Left ventricle myocardium superior (tissue), 1 donor: ENCODE results near the gene NDRG3. TPM values are rescaled to one million over a fixed set of nuclear protein-coding genes. Genes with fewer than 3 reads are reported as not detected.
"Not testable (repeated sequence)": the region's sequence is repeated elsewhere in the genome, so short reads cannot be mapped to it uniquely, and the experiment has no call there.

ENCODE experiments used
- ATAC-seq: fragments of 200-7000 bp; cut with Tn5 transposase; one replicate; pipeline ENCODE4 v1.9.1; 2020; ENCODE audit warnings: mild to moderate bottlenecking, moderate library complexity
- DNase-seq: peaks from one replicate; pipeline ENCODE4 v3.0.0-alpha.2; 2020
- intact Hi-C: fragments of 100-400 bp; cut with micrococcal nuclease; formaldehyde crosslinking; loops from one replicate; pipeline ENCODE4 v1.11.0; 2022
- total RNA-seq: library from RNA; stranded (reverse); fragmentation: NEBNext Ultra II Directional; extraction: Animal tissue kit (Norgen Biotek cat#: 25700); gene quantifications from one replicate; pipeline ENCODE4 v1.2.1, GENCODE V29; 2021
- donor health status: DM: no; HTN: yes; CAD: no; lungs with severe emphysema.

Gene NDRG3
- total RNA-seq, 1 donor from 2014 or later, result 35.7 TPM

- intact Hi-C loops, result no loop called here
- no peak for DNase-seq
- ATAC-seq, result no peak
Observed at GRCh38 chr20:36654506-36654905, 91.4 kb downstream of the NDRG3 start.

GRCh38 chr20:36653456-36653855, 92.4 kb downstream of the NDRG3 start:
- DNase-seq, result no peak
- no peak for ATAC-seq
- intact Hi-C loops, result no loop called here

- DNase-seq, result no peak
- no peak for ATAC-seq
Observed at GRCh38 chr20:36647196-36648121, 98.4 kb downstream of the NDRG3 start.

GRCh38 chr20:36646678-36647077, 99.2 kb downstream of the NDRG3 start:
- ATAC-seq (no peak), DNase-seq (no peak)
- intact Hi-C loops, result no loop called here

More at GRCh38 chr20:36647196-36648121, 98.4 kb downstream of the NDRG3 start:
- intact Hi-C loops, result no loop called here

- intact Hi-C loops, result no loop called here
- ATAC-seq (no peak), DNase-seq (no peak)
Observed at GRCh38 chr20:36645998-36646397, 99.9 kb downstream of the NDRG3 start, which contains the start of gene SLA2. SLA2 (minus strand) TSS chr20:36646196; CDS start chr20:36641335, 4,861 bp downstream.

GRCh38 chr20:36645353-36645752, 100.5 kb downstream of the NDRG3 start:
- ATAC-seq (no peak), DNase-seq (no peak)
- intact Hi-C loops, result no loop called here

- DNase-seq (no peak), ATAC-seq (no peak)
- intact Hi-C loops, result no loop called here
Observed at GRCh38 chr20:36644706-36645095, 101.2 kb downstream of the NDRG3 start.

GRCh38 chr20:36644032-36644705, 101.7 kb downstream of the NDRG3 start:
- ATAC-seq (no peak), DNase-seq (no peak)
- intact Hi-C loops, result no loop called here

GRCh38 chr20:36642136-36642535, 103.8 kb downstream of the NDRG3 start:
- intact Hi-C loops, result no loop called here
- DNase-seq, result no peak
- ATAC-seq, result no peak

- intact Hi-C loops, result no loop called here
- DNase-seq, result no peak
- ATAC-seq, result no peak
Observed at GRCh38 chr20:36641506-36641843, 104.4 kb downstream of the NDRG3 start.

GRCh38 chr20:36638876-36639400, 107.0 kb downstream of the NDRG3 start:
- DNase-seq, ATAC-seq, intact Hi-C loops: not testable (repeated sequence)

- intact Hi-C loops, result no loop called here
- DNase-seq (no peak), ATAC-seq (no peak)
Observed at GRCh38 chr20:36634342-36634741, 111.5 kb downstream of the NDRG3 start.

- no peak for DNase-seq
- intact Hi-C loops, result no loop called here
- no peak for ATAC-seq
Observed at GRCh38 chr20:36633285-36633772, 112.6 kb downstream of the NDRG3 start.

GRCh38 chr20:36632487-36633284, 113.2 kb downstream of the NDRG3 start:
- ATAC-seq, result no peak
- intact Hi-C loops, result no loop called here
- no peak for DNase-seq

GRCh38 chr20:36632147-36632486, 113.8 kb downstream of the NDRG3 start:
- intact Hi-C loops, result no loop called here

GRCh38 chr20:36631646-36632045, 114.2 kb downstream of the NDRG3 start:
- ATAC-seq, result no peak
- DNase-seq, result no peak
- intact Hi-C loops, result no loop called here

More at GRCh38 chr20:36632147-36632486, 113.8 kb downstream of the NDRG3 start:
- DNase-seq, result no peak
- ATAC-seq, result no peak

GRCh38 chr20:36629719-36630681, 115.9 kb downstream of the NDRG3 start:
- intact Hi-C loops, result no loop called here
- ATAC-seq (no peak), DNase-seq (peak; percentile 35)

GRCh38 chr20:36628076-36628475, 117.8 kb downstream of the NDRG3 start:
- ATAC-seq (no peak), DNase-seq (no peak)
- intact Hi-C loops, result no loop called here
